GM12865 (cell line): ENCODE results near the gene ULBP1.
"Not testable (repeated sequence)": the region's sequence is repeated elsewhere in the genome, so short reads cannot be mapped to it uniquely, and the experiment has no call there.

Source experiments
- DNase-seq: peaks from one replicate; pipeline ENCODE4 v3.0.0; 2010; ENCODE audit warnings: low read depth
- H3K4me3 ChIP-seq: 2 replicates; pipeline ENCODE4 v1.5.1; 2011; ENCODE audit warnings: mild to moderate bottlenecking, low read depth, low read length, control low read depth
- CTCF ChIP-seq: IDR thresholded peaks from 2 replicates; pipeline ENCODE4 v1.5.1; 2011; ENCODE audit warnings: low read length, control low read depth, low read depth, inconsistent platforms; ENCODE audit not compliant: insufficient read depth; ENCODE audit errors: missing control alignments

Gene ULBP1

DNA sequence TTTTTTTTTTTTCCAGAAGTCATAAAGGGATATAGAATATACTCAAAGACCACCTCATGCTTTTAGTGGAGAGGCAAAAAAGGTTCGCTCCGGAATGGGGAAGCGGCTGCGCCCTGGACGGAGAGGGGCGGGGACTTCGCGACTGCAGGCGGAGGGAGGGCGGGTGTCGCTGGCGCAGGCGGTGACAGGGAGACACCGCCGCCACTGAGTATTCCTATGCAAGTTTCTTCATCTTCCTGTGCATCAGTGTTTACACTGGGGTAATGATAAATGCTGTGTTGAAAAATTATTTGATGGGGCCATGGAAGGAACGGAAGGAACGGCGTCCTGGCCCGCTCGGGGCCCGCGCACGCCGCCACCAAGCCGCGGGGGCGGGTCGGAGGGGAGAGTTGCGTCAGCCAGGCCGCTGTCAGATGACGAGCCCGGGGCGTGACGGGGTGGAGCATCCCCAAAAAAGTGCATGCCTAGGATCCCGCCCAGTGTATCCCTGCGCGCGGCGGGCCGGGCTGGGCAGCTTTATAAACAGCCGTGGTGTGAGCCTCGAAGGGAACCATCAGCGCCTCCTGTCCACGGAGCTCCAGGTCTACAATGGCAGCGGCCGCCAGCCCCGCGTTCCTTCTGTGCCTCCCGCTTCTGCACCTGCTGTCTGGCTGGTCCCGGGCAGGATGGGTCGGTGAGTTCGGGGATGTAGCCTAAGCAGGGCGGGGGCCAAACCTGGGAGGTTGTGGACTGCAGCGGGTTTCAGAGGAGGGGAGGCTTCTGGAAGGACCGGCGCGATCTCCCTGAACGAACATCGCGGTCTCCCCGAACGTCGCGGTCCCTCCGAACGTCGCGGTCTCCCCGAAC lies at the start of gene ULBP1:
TSS of gene ULBP1 (plus strand) at position 482 of the 846 bp plus-strand sequence. CDS start at position 589, 107 bp downstream.
- TF ChIP-seq CTCF: no peak

GRCh38 chr6:149915970-149916865 lies 47.5 kb upstream of the ULBP1 start:
- DNase-seq: no peak
- H3K4me3 ChIP-seq: no peak overlapping the region
- no peak for TF ChIP-seq CTCF

More for the DNA sequence above, at the start of gene ULBP1:
- peak within 1 kb of the TSS; percentile 28 for H3K4me3 ChIP-seq
- peak; percentile 50 for DNase-seq

DNA sequence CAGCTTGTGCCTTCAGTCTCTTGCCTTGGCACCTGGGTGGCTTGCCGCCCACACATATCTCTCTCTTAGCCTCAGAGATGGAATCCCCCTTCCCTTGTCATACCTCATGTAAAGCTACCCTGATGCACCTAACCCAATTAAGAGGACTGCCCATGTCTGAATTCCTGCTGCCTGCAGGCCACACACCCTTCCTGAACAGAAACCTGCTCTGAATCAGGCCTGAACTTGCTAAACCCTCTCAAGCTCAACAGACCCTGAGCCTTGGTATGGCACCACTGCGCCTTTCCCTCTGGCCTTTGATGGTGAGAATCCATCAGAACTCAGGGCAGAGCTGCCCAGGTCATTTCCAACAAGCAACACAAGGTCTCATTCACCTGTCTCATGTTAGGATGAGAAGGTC lies 46.1 kb upstream of the ULBP1 start:
- H3K4me3 ChIP-seq: no peak overlapping the region
- no peak for DNase-seq
- TF ChIP-seq CTCF: no peak

DNA sequence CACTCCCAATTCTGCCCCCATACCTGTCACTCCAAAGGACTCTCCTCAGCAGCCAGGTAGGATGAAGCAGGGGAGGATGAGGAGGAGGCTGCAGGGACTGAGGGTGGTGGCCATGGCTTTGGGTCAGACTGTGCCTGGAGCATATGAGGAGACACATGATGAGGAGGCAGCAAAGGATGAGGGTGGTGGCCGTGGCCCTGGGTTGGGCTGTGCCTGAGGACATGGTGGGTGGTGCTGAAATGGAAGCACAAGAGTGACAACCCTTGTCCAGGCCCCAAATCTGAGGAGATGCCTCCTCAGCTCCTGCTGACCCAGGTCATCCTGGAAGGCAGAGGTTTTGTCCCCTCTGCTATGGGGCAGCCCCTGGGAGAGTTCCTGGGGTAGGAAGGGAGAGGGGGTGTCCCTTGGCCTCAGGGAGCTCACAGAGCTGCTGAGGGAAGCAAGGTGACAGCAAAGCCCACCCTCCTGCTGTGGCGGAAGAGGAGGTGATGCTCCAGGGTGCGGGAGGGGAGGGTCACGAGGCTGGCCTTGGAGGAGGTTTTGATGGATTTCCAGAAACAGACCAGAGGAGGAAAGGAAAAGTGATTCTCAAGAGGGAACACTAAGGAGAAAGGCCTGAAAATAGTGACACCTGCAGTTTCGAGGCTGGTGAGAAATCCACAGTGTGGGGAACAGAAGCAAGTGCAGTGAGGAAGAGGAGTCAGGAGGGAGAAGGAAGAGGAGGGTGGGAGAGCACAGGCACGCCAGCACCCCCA lies 45.4 kb upstream of the ULBP1 start:
- DNase-seq: no peak
- H3K4me3 ChIP-seq: no peak overlapping the region
- TF ChIP-seq CTCF: no peak

- H3K4me3 ChIP-seq, DNase-seq: not testable (repeated sequence)
These were observed 44.5 kb upstream of the ULBP1 start for GRCh38 chr6:149919126-149919833.

DNA sequence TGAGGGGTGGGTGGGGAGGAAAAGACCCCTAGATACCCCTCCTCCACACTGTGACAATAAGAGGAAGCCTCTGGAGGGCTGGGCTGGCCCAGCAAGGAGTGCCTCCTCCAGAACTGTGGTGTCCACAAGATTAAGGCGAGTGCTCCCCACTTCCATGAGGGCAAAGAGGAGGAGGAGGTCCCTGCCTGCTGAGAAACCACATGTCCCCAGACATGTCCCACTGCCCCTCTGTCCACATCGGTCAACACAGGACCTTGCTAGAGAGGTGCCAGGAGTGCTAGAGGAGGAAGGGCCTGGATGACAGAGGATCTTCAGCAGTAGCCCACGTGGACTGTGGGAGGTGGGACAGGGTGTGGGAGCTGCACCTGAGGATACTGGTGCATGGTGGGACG lies 43.9 kb upstream of the ULBP1 start:
- no peak for DNase-seq
- no peak for TF ChIP-seq CTCF
- no peak overlapping the region for H3K4me3 ChIP-seq
